HS-5 (cell line): Measurements from ENCODE around the gene ASTN2.

Experiments used
- DNase-seq: peaks from one replicate; pipeline ENCODE4 v3.0.0-alpha.2; 2012; ENCODE audit warnings: low read depth

Gene ASTN2

GRCh38 chr9:116616304-116616914 is 798.4 kb downstream of the ASTN2 start:
- no peak for DNase-seq

DNA sequence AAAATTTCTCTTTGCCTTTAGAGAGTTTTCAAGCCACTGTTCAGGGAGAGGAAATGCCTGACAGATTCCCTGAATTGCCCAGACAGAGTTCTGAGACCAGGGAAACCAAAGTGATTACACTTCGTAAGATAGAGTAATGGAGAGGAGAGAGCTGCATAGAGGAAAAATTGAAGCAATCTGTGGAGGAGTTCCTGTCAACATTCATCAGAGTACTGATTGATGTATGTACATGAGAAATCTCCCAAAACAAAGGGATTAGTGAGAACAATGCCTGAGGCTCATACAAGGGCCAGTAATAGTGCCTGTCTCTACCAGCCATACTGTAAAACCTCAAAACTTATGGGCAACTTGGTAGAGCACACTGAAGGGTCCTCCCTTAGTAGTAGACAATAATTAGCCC is 806.8 kb downstream of the ASTN2 start:
- no peak for DNase-seq

- no peak for DNase-seq
Observed at GRCh38 chr9:116605904-116606341, 808.9 kb downstream of the ASTN2 start.

GRCh38 chr9:116605060-116605459 is 809.8 kb downstream of the ASTN2 start:
- DNase-seq = no peak

- no peak for DNase-seq
Observed at GRCh38 chr9:116604251-116604650, 810.6 kb downstream of the ASTN2 start.

- no peak for DNase-seq
Observed at GRCh38 chr9:116599342-116599884, 815.4 kb downstream of the ASTN2 start.

- DNase-seq = no peak
Observed at GRCh38 chr9:116596646-116597045, 818.2 kb downstream of the ASTN2 start.

GRCh38 chr9:116594547-116594946 is 820.3 kb downstream of the ASTN2 start:
- peak; percentile 73 for DNase-seq

- no peak for DNase-seq
Observed at GRCh38 chr9:116592970-116593369, 821.9 kb downstream of the ASTN2 start.

GRCh38 chr9:116589392-116590354 is 825.2 kb downstream of the ASTN2 start:
- peak; percentile 19 for DNase-seq

- DNase-seq = no peak
Observed at GRCh38 chr9:116587919-116588318, 826.9 kb downstream of the ASTN2 start.

- no peak for DNase-seq
Observed at GRCh38 chr9:116585896-116586295, 829.0 kb downstream of the ASTN2 start.

- DNase-seq = no peak
Observed at GRCh38 chr9:116585204-116585603, 829.7 kb downstream of the ASTN2 start.

DNA sequence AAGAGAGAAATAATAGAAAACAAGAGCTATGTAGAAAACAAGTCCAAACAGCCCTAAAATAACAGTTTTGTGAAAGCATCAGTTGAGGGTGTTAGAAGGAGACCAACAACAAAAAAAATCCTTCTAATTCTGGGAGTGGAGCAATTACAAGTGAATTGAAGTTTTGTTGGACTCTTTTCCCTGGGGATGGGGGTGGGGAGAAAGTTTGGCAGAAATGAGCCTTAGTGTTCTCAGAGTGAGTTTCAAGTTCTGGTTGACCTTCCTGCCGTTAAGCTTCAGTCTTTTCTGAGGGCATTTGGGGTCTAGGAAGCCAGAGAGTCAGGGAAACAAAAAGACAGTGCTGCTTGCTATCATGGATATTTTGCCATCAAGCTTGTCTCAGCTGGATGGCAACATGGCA is 834.0 kb downstream of the ASTN2 start:
- no peak for DNase-seq

DNA sequence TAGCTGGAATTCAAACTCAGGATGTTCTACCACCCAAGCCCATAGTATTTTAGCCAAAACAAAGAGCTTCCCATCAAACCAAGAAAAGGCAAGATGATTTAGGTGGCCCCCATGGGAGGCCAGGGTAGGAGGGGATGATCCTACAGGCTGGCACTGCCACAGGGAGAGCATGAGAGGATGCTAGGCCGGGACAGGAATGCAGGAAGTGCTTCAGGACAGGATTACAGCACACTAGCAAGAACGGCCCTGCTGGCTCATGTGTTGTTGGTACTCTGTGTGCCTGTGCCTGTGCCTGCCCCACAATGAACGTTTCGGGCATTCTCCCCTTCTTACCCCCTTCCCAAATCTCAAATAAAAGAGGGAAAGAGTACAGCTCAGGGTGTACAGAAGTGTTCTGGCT is 838.5 kb downstream of the ASTN2 start:
- DNase-seq = no peak

- no peak for DNase-seq
Observed at GRCh38 chr9:116574027-116574679, 840.7 kb downstream of the ASTN2 start.

DNA sequence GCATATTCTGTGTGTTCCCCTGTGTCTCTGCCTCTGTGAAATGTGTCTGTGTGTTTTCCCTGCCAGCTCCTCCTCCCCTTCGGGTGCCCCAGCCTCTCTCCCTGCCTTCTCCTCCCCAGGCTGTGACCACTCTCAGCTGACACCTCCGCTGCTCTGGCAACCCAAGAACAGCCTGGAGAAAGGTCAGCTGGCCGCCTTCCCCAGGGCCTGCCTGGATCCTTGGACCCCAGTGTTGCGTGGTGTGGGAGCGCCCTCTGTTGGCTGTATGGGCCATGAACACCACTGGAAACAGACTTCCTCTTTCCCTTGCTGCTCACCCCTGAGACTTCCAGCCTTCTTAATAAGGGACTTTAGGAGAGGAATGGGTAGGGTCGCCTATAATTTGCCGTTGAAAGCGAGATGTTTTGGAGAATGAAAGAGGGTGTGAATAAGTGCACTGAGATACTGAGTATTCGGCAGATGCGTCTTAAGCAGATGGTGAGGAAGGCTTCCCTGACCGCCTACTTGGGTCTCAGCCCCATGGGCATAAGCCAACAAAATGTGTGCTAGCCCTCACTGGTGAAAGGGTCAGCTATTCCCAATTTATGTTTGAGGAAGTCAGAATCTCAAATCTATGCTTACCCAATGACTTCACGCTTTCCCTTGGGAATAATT is 842.6 kb downstream of the ASTN2 start:
- DNase-seq = no peak

- DNase-seq = no peak
Observed at GRCh38 chr9:116569111-116569510, 845.7 kb downstream of the ASTN2 start.

GRCh38 chr9:116566677-116567488 is 848.0 kb downstream of the ASTN2 start:
- DNase-seq = no peak

DNA sequence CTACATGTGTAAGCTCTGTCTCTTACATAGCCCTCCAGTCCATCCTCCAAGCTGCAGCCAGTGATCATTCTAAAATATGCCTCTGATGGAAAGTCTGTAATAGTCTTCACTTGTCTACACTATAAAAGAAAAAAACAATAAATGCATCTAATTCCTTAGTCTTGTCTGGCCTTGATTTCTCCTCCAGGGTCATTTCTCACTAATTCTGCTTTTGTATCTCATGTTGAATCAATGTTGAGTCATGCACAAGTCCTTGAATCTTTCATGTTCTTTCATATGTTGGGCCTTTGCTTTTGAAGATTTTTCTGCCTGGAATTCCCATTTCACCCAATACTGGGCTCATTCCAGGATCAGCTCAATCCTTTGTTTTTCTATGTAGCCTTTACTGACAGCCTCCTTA is 848.9 kb downstream of the ASTN2 start:
- DNase-seq = no peak

- DNase-seq = no peak
Observed at GRCh38 chr9:116564266-116564793, 850.5 kb downstream of the ASTN2 start.
